Stimulated activated CD4-positive, alpha-beta T cell treated with anti-CD3 and anti-CD28 coated beads, Interleukin-1b, Interleukin-23, amount 100 ng/mL, for 4 hours (primary cell): ENCODE results near the gene RAB5A.
"Not testable (repeated sequence)": the region's sequence is repeated elsewhere in the genome, so short reads cannot be mapped to it uniquely, and the experiment has no call there.

Experiments used
- DNase-seq, 2 donors: peaks; one replicate each; pipeline ENCODE4 v3.0.0-alpha.2; 2020; ENCODE audit warnings: low read depth in 2 of 2

RAB5A gene

DNA sequence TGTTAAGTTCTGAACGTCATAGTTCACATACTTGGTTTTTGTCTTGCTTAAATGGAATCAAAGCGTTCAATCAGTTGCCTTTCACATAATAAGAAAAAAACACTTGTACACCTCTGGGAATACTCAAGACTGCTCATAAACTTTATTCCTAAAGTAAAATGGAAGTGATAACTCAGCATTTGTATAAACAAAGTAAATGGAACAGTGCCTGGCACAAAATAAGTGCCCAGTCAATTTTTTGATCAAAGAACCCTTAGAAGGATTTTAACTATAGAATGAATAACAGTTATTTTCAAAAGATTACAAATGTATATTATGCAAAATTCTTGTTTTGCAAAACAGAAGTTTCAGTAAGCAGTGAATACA is 1.3 kb downstream of the RAB5A start:
- no peak for DNase-seq

DNA sequence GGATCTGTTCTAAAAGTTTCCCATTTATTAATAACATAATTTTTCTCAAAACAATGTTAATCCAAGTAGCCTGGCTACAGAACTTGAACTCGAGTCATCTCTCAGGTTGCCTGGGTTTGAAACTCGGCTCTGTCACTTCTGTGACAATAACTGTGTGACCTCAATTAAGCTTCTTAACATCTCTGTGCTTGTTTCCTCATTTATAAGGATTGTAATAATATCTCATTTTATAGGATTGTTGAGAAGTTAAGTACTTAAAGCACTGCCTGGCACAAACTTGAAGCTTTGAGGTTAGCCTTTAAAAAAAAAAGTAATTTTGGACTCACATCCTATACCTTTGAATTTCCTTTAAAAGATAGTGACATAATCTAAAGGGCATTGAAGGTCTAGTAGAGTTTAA is 3.4 kb downstream of the RAB5A start:
- no peak for DNase-seq

DNA sequence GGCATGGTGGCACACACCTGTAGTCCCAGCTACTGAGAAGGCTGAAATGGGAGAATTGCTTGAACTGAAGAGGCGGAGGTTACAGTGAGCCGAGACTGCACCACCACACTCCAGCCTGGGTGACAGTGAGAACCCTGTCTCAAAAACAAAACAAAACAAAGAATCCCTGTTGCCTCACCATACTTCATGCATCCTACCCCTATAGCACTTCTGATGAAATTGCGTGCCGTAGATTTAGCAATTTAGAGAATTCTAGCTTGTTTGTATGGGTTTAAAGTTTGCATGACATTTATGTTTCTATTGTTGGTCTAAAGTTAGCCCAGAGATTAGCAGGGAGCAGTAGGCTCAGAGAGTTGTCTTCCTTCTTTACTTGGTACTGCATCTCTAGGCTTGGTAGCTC is 7.8 kb downstream of the RAB5A start:
- no peak for DNase-seq

DNA sequence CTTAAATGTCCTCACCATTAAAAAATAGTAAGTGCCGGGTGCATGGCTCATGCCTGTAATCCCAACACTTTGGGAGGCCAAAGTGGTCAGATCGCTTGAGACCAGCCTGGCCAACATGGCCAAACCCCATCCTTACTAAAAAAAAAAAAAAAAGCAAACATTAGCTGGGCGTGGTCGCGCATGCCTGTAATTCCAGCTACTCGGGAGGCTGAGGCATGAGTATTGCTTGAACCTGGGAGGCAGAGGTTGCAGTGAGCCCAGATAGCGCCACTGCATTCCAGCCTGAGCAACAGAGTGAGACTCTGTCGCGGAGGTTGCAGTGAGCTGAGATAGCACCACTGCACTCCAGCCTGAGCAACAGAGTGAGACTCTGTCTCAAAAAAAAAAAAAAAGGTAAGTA is 10.5 kb downstream of the RAB5A start:
- DNase-seq: not testable (repeated sequence)

DNA sequence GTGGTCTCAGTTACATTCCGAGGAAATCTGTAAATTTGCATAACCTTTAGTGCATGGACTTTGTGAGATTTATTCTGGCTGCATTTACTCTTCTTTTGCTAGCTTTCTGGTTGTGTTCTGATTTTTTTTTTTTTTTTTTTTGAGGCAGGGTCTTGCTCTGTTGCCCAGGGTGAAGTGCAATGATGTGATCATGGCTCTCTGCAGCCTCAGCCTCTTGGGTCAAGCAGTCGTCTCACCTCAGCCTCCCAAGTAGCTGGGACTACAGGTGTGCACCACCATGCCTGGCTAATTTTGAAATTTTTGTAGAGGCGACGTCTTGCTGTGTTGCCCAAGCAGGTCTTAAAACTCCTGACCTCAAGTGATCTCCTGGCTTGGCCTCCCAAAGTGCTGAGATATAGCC is 12.6 kb downstream of the RAB5A start:
- DNase-seq: no peak

DNA sequence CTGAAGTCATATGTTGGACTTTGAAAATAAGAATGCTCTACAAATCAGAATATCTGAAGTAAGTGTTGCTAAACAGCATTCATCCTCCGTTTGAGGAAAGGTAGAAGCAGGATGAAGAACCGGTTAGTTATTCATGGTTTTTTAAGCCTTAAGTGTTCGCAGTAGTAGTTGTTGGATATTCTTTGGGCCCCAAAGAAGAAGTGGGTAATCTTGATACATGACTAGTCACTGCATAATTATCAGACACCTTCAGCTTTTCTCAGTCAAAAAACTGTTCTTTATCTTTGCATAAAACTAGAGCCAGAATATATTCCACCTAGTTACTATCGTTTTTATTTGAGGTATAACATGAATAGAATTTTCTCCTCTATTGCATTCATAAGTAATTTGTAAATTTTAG is 13.8 kb downstream of the RAB5A start:
- DNase-seq: no peak

DNA sequence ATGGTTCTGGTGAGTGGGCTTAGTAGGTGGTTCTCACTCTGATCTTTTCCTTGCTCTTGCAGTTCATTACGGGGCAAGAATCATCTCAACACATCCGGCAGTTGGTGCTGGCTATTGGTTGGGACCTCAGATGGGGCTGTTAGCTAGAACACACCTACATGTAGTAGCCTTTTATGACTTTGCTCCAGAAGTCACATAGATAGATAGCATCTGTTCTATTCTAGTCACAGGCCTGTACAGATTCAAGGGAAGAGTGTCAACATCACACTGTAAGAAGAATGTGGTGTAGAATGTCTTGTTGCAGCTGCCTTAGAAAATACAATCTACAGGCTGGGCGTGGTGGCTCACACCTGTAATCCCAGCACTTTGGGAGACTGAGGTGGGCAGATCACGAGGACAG is 15.1 kb downstream of the RAB5A start:
- DNase-seq: no peak

DNA sequence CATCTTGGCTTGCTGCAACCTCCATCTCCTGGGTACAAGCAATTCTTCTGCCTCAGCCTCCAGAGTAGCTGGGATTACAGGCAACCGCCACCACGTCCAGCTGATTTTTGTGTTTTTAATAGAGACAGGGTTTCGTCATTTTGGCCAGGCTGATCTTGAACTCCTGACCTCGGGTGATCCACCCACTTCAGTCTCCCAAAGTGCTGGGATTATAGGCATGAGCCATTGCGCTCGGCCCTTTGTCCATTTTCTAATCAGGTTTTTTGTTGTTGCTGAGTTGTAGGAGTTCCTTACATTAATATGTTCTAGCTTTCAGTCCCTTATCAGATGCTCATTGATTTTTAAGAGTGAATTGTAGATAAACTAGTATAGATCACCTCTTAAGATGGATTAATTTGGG is 20.3 kb downstream of the RAB5A start:
- DNase-seq: no peak

DNA sequence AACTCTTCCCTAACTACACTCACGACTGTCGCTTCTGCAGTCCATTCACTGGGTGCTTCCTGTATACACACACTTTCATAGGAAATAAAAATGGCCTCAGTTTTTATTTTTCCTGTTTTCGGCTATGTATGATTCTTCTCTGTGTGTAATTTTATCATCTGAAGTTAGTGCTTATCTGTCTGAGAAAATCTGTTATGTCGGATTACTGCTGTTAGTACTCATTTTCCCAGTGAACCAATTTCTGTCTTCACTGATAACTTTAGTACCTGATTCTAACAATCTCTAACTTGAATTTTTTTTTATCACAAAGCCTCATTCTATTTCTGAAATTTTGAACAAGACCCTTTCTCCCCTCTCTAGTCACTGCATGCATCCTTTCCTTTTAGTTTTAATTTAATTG is 20.9 kb downstream of the RAB5A start:
- no peak for DNase-seq

DNA sequence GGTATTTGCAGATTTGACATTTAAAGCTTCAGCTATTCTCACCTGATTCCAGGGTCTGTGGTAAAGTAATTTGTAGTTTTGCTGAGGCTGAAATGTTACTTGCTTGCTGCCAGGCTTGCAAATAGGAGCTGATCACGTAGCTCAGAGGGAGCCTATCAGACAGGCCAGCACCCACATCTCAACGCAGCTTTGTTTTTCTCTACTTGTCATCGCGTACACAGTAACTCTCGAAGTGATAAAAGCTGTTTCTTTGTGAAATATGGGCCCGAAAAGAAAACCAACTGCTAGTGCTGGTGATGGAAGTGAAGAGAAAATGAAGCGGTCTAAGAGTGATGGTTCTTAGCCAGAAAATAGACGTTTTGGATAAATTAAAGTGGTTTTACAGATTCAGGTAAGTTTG is 23.4 kb downstream of the RAB5A start:
- no peak for DNase-seq

DNA sequence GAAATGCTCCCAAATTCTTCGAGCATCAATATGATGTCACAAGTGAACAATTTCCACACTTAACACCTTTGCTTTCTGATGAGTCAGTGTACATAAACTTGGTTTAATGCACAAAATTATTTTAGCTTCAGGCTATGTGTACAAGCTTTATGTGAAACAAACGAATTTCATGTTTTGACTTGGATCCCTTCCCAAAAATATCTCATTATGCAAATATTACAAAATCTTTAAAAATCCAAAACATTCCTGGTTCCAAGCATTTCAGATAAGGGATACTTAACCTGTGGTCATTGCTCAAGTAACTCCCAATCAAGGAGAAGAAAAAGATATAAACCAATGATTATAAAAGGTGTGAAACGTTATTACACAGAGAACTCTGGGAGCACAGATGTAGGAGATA is 25.2 kb downstream of the RAB5A start:
- no peak for DNase-seq

DNA sequence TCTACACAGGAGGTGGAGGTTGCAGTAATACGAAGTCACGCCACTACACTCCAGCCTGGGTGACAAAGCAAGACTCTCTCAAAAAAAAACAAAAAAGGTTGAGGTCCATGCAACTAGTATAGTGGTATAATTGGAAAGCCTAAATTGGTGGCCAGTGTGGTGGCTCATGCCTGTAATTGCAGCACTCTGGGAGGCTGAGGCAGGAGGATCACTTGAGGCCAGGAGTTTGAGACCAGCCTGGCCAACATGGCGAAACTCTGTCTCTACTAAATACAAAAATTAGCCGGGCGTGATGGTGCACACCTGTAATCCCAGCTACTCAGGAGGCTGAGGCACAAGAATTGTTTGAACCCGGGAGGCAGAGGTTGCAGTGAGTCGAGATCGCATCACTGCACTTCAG is 42.0 kb downstream of the RAB5A start:
- not testable (repeated sequence) for DNase-seq

DNA sequence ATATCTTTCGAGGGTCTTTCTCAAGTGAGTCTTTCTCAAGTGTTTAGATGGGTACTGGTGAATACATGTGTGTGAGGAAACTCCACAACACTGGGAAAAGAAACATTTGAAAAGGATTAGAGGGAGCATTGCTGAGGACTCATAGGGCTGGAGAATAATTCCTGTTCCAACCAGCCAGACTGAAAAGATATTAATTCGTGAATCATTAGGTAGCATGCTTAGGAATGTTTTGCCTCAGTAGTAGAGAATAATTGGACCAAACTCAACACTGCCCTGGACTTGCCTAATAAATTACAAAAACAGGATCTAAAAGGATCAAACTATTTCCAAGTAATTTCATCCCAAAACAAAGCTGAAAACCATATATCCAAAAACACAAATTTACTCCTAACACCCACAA is 47.9 kb downstream of the RAB5A start:
- DNase-seq: no peak

DNA sequence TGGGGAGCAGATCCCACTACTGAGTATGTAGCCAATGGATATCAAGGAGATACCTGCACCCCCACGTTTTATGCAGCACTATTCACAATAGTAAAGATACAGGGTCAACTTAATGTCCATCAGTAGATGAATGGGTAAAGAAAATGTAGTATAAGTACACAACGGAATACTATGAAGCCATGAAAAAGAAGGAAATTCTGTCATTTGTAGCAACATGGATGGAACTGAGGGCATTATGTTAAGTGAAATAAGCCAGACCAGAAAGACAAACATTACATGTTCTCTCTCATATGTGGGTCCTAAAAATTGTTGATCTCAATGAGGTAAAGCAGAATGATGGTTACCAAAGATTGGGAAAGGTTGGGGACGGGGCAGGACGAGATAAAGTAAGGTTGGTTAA is 50.6 kb downstream of the RAB5A start:
- DNase-seq: no peak

DNA sequence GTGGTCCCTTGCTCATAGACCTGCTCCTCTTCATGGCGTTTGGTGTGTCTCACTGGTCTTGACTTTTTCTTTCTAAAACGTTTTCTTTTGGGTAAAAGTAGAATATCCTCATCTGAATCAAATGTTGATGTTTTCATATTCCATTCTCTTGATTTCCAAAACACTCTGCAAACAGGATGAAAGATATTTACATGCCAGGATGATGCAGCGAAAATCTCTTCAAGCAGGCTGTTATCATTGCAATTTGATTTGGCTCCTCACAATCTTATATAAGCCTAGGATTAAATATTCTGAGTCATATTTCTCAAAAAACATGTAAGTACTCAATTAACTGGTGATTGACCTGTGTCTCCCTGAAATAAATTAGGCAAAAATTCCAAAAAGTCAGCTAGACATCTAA is 55.0 kb downstream of the RAB5A start:
- no peak for DNase-seq

DNA sequence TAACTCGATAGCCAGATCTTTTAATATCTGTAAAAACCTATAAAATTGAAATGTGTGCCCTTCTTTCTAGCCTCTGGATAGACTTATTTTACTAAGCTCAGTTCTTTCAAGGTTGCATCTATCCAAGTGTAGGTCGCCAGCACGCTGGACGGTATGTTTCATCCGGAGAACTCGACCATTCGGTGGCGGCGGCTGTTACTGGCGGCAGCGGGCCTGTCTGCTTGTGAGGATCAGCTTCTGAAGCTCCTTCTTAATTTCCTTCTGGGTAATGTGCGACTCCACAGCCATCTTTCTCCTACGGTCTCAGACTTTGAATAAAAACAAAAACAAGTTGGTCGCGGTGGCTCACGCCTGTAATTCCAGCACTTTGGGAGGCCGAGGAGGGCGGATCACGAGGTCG is 61.1 kb downstream of the RAB5A start:
- no peak for DNase-seq

DNA sequence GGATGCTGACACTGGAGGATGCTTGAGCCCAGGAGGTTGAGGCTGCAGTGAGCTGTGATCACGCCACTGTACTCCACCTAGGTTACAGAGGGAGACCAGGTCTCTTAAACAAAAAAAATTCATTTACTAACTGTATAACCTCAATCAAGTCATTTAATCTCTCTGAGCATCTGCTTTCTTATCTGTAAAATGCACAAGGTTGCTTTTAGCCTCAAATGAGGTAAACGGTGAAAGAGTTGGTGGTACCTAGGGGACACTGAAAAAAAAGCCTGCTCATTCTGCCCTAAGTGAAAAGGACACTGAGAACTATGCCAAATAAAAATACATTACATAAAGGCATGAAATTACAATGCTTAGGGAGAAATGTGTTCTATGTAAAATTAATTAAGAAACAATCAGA is 61.7 kb downstream of the RAB5A start:
- DNase-seq: no peak

DNA sequence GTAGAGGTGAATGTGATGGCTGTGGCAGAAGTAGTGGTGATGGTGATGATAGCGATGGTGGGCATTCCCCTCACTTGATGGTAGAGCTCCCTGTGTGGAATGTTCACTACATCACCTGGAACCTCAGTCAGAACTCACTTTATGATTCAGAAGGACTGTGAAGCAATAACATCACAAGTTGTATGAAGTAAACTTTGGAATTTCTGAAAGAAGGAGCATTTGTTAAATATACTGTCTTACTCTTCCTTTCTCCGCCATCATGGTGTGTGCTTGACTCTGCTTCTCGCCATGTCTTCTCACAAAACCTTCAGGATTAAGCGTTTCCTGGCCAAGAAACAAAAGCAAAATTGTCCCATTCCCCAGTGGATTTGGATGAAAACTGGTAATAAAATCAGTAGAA is 65.3 kb downstream of the RAB5A start, which contains the start of gene PP2D1:
TSS of gene PP2D1 (minus strand) at position 101 of the 400 bp plus-strand sequence. CDS start 192 bp downstream, outside the sequence.
- no peak for DNase-seq

DNA sequence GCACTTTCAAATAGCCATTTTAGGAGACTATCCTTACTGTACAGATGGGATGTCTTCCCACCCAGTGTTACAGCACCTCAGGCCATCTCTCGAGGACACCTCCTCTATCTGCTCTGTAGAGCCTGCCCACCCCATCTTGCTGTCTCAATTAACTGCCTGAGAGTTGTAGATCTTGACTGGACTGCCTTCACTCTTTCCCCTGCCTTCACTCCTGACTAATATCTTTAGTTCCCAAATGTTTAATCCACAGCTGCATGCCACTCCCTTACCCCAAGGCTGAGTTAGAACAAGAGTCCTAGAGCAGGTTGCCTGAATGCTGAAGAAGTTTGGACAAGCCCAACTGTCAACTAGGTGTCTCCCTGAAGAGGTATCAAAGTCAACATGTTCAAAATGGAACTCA is 66.5 kb downstream of the RAB5A start:
- DNase-seq: no peak

DNA sequence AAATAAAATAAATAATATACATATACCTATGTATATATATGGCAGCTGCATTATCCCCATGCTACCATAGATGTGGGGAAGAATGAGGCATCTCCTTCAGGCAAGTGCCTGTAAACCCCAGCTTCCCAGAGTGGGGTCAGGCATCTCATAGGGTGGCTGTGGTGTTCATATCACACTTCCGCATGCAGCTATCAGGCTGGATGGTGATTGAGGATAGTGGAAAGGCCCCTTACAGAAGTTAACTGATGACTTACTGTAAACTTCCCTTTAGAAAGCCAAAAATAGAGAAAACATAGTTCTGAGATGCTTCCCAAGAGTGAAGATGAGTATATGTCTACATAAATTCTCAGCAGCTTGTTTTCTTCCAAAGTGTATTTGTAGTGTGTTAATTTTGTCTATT is 68.6 kb downstream of the RAB5A start:
- no peak for DNase-seq

DNA sequence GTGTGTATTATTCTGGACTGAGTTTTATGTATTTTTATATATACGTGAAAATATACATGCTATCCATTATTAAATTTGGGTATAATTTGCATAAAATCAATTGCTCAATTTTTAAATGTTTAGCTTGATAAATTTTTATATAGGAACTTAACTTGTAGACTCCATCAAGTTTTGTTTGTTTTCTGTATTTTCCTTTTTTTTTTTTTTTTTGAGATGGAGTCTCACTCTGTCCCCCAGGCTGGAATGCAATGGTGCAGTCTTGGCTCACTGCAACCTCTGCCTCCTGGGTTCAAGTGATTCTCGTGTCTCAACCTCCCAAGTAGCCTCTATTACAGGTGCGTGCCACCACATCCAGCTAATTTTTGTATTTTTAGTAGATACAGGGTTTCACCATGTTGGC is 69.2 kb downstream of the RAB5A start:
- not testable (repeated sequence) for DNase-seq

DNA sequence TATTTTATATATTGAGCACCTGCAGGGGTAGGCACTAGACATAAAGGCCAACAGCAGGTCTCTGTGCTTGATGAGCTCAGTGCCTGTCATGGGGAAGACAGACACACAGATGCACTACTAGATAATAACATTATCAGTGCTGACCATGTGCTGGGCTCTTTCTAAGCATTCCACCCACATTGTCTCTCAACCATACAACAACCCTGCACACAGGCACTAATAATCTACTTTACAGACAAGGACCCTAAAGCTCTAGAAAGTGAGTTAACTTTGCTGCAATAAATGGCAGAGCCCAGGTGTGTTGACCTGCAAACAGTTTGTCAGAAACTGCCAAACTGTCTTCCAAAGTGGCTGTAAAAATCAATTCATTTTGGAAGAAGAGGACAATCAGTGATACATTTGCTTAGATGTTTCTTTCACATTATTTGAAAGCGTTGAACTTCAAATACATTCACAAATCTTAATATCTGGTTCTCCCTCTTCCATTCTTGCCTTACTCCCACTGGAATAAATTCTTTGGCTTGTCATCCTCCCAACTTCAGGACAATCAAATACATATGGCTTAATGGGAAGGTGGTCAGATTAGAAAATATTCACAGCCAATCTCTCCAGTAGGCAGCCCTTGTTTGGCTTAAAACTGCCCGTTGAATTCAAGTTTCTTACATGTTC is 76.2 kb downstream of the RAB5A start:
- DNase-seq: no peak

DNA sequence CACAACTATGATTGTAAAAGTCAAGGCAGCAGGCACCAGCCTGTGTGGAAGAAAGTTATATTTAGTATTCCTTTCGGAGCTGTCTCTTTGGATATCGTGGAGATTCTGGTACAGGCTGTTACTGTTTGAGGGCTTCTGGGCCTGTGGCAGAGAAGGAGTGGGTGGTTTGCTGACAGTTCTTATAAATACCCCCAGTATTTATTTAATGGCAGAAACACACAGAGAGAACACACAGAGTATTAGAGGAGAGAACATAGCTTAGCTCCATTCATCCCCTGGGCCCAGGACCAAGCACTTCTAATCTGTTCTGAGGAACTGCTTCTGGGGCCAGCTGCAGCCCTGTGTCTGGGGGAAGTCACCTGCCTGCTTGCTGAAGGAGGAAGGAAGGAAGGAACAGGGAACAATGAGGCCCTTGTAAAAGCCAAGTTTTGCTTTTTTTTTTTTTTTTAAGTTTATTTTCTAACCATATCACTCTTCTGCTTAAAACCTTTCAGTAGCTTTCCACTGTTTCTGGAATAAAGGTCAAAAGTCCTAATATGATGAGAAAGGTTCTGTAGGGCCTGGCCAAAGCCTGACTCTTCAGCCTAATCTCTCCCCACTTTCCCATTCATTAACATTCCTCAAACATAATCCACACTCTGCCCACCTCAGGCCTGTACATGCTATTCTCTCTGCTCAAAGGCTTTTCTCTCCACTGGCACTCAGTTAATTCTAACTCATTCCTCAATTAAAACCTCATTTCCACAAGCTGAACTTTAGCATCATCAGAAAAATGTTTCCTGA is 76.9 kb downstream of the RAB5A start:
- no peak for DNase-seq

DNA sequence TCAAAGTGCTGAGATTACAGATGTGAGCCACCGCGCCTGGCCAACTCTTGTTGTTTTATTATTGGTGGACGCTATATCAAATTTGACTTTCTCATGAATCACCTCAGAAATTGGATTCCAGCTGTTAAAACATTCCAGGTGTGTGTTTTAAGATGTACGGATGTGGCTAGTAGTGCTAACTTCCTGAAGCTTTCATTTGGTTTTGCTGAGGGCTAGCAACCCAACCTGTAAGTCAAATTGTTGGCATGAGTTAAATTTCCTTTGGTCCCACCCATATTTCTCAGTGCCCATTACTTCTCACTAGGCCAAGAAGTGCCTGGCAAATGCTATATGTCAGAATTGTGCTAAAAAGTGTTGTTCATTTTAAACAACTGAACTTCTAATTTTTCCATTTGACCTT is 80.2 kb downstream of the RAB5A start:
- DNase-seq: no peak
